ENCODE results near the gene PAIP2. TPM values are rescaled to one million over a fixed set of nuclear protein-coding genes. Genes with fewer than 3 reads are reported as not detected.

PAIP2 gene
- total and polyA plus RNA-seq, 2 of the 4 experiments (the other 2 are of a cell fraction), result 41.9 to 59.5 TPM

DNA sequence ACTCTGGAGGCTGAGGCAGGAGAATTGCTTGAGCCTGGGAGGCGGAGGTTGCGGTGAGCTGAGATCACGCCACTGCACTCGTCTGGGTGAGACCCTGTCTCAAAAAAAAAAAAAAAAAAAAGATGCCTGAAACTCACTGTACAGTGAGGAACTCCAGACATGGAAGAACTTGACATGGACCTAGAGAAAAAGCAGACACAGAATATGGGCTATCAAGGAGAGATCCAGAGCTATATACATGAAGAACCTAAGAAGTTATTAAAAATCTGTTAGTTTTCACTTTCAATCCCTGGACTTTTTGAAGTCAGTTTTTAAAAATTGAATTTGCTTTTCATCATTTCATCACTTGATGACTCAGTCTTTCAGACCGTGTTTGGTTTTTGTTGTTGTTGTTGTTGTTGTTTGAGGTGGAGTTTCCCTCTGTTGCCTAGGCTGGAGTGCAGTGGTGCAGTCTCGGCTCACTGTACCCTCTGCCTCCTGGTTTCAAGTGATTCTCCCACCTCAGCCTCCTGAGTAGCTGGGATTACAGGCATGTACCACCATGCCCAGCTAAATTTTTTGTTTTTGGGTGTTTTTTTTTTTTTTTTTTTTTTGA is 20.3 kb downstream of the PAIP2 start:
- Histone ChIP-seq H3K9me1 (ENCODE audit: insufficient read depth, low read length) (peaks cover 5% of the 10 kb centered on the region), H3K27me3 (ENCODE audit: control insufficient read depth, insufficient read depth, low read length) (no peaks in the 10 kb centered on the region), H3K36me3 (ENCODE audit: control insufficient read depth, insufficient read depth, low read length) (peaks cover 26% of the 10 kb centered on the region), H2BK20ac (ENCODE audit: low read depth, low read length) (no peak overlapping the region), H2BK15ac (ENCODE audit: low read depth, low read length) (no peak overlapping the region), H2BK120ac (ENCODE audit: low read depth, low read length) (no peak overlapping the region), H3K9me3 (ENCODE audit: control insufficient read depth, insufficient read depth, low read length) (no peaks in the 10 kb centered on the region), H4K91ac (ENCODE audit: insufficient read depth, low read depth, low read length) (no peak overlapping the region), H3K56ac (ENCODE audit: extremely low read depth, insufficient read depth, low read length) (no peak overlapping the region), H2AFZ (replicated peaks; ENCODE audit: low read length, poor library complexity) (no peak overlapping the region), H2AK9ac (replicated peaks; ENCODE audit: low read depth, low read length, poor library complexity) (no peak overlapping the region), H3K4me2 (ENCODE audit: low read depth, low read length) (no peak overlapping the region), H3K4me3 (ENCODE audit: insufficient read depth, low read depth, low read length) (no peak overlapping the region), H3K27ac (ENCODE audit: insufficient read depth, low read length) (no peak overlapping the region), H4K8ac (ENCODE audit: low read depth in 2 of 2, low read length in 2 of 2) (no peak overlapping the region), H3K4ac (ENCODE audit: low read depth, low read length) (no peak overlapping the region), H3K9ac (ENCODE audit: low read depth, low read length) (no peak overlapping the region), H3K18ac (ENCODE audit: low read depth, low read length) (no peak overlapping the region), H3K4me1 (ENCODE audit: control insufficient read depth, insufficient read depth, low read length) (peaks cover 2% of the 10 kb centered on the region; the same call in 1 of the 2 replicates), H2AK5ac (ENCODE audit: low read depth, low read length) (no peak overlapping the region), H2BK5ac (ENCODE audit: low read depth, low read length, poor library complexity, severe bottlenecking) (no peak overlapping the region), H4K5ac (ENCODE audit: low read depth, low read length) (no peak overlapping the region), H4K20me1 (ENCODE audit: insufficient read depth, low read length) (peaks cover 62% of the 10 kb centered on the region), H3K14ac (replicated peaks; ENCODE audit: low read depth, low read length) (no peak overlapping the region), H3K79me1 (ENCODE audit: low read depth in 1 of 2, low read length in 2 of 2) (peaks cover 19 to 81% of the 10 kb centered on the region in 2 experiments), H3K23ac (ENCODE audit: low read depth, low read length) (no peak overlapping the region)
- no TSS peak for BruUV-seq (replicated peaks)
- dilution Hi-C loops (cut with HindIII; ENCODE audit: low sequenced_read_pairs, unreplicated experiment) (no loop called here), in situ Hi-C loops (cut with MboI; ENCODE audit: low sequenced_read_pairs) (no loop called here), intact Hi-C loops (cut with micrococcal nuclease) (no loop called here)
- ATAC-seq (ENCODE audit: low read depth) (no peak), DNase-seq (no peak)
- ChIA-PET POLR2A (ENCODE audit: unreplicated experiment) (no interaction called here), CTCF (interaction anchor here (1.1 kb wide), 1 partner anchor 1009 kb away, joined by 3 read pairs; the partner anchor contains the start of gene KDM3B)
- no peak for TF ChIP-seq RFX5 (IDR thresholded peaks at IDR 0.05; ENCODE audit: low read depth, low read length)
- no peak for TF ChIP-seq MAFK (IDR thresholded peaks at IDR 0.05; ENCODE audit: low read depth, low read length)
- TF ChIP-seq ELK1 (IDR thresholded peaks at IDR 0.05; ENCODE audit: borderline replicate concordance, low read depth, low read length), result no peak
- no peak for TF ChIP-seq NFE2L2 (IDR thresholded peaks at IDR 0.05; ENCODE audit: low read depth, low read length)
- no peak for TF ChIP-seq SMC3 (IDR thresholded peaks at IDR 0.05; ENCODE audit: low read depth, low read length)
- TF ChIP-seq CHD1 (IDR thresholded peaks at IDR 0.05; ENCODE audit: low read depth, low read length), result no peak
- no peak for TF ChIP-seq MXI1 (IDR thresholded peaks at IDR 0.05; ENCODE audit: borderline replicate concordance, low read depth, low read length)
- TF ChIP-seq BHLHE40 (IDR thresholded peaks at IDR 0.05; ENCODE audit: low read depth, low read length), result no peak
- TF ChIP-seq RAD21 (IDR thresholded peaks at IDR 0.05; ENCODE audit: low read length), result no peak
- no peak for TF ChIP-seq MAZ (IDR thresholded peaks at IDR 0.05; ENCODE audit: borderline replicate concordance, low read depth, low read length)
- TF ChIP-seq CTCF (conservative IDR thresholded peaks at IDR 0.05; ENCODE audit: low read depth, low read length), result no peak
- no peak for TF ChIP-seq FOS (IDR thresholded peaks at IDR 0.05; ENCODE audit: low read depth, low read length)
- TF ChIP-seq POLR2A (IDR thresholded peaks at IDR 0.05; ENCODE audit: low read depth, low read length), result no peak
- no peak for TF ChIP-seq CEBPB (IDR thresholded peaks at IDR 0.05; ENCODE audit: low read depth, low read length)
- TF ChIP-seq, protein P1, sequence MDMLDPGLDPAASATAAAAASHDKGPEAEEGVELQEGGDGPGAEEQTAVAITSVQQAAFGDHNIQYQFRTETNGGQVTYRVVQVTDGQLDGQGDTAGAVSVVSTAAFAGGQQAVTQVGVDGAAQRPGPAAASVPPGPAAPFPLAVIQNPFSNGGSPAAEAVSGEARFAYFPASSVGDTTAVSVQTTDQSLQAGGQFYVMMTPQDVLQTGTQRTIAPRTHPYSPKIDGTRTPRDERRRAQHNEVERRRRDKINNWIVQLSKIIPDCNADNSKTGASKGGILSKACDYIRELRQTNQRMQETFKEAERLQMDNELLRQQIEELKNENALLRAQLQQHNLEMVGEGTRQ (IDR thresholded peaks at IDR 0.05; ENCODE audit: low read depth, low read length), result no peak
- no peak for TF ChIP-seq RCOR1 (IDR thresholded peaks at IDR 0.05; ENCODE audit: insufficient replicate concordance, low read length)
- 97% methylated on average over 4 of the region's 6 CpGs; no CpG with 5 or more reads in 1 of the 2 experiments for WGBS, 2 experiments (ENCODE audit: extremely low coverage in 2 of 2, insufficient read length in 1 of 2)

All from IMR-90 (cell line).